K562 (cell line): ENCODE results near the gene KRT8. TPM values are rescaled to one million over a fixed set of nuclear protein-coding genes. Genes with fewer than 3 reads are reported as not detected.
A peak's percentile ranks its signal among the peaks of the same experiment; 100 is the strongest.

Experiments used
- ATAC-seq: fragments of 200-7000 bp; cut with Tn5 transposase; 3 replicates; pipeline ENCODE4 v1.9.1; 2020; ENCODE audit warnings: moderate library complexity
- BruUV-seq: library from RNA; stranded (reverse); fragments of 400-500 nt; replicated peaks from 2 replicates; lab custom pipeline; 2021; lab: Mats Ljungman, UMichigan
- CTCF ChIA-PET: fragments of 300-600 bp; formaldehyde crosslinking; extraction: SDS; loops from one replicate; lab custom pipeline; 2021; ENCODE audit warnings: low intra/inter-chr PET ratio; lab: Yijun Ruan, JAX
- POLR2A ChIA-PET: fragments of 300-600, 350-650 bp; sonication (Branson Sonifier 250); formaldehyde crosslinking; extraction: SDS; loops from one replicate; lab custom pipeline; 2021; ENCODE audit warnings: antibody characterized with exemption, inconsistent platforms; lab: Yijun Ruan, JAX
- DNase-seq, 4 experiments: peaks; one replicate each; pipeline versions ENCODE4 v3.0.0 to v3.0.0-alpha.2; 2011 to 2018; ENCODE audit warnings: low spot score in 3 of 4, mixed read lengths in 3 of 4; ENCODE audit errors: extremely low read depth in 1 of 4
- FAIRE-seq: peaks from 2 replicates; lab custom pipeline; 2011; peaks lifted over from hg19 to GRCh38; lab: Jason Lieb, UNC
- H2AFZ ChIP-seq: 2 replicates; pipeline ENCODE4 v1.6.0; 2011; ENCODE audit warnings: low read depth, low read length, control low read depth, inconsistent platforms
- H3K27ac ChIP-seq: fragments of 200-600 bp; 3 replicates; pipeline ENCODE4 v1.8.0; 2011; ENCODE audit warnings: low read depth, mild to moderate bottlenecking, control low read depth, inconsistent platforms, low read length, moderate library complexity, mixed read lengths; ENCODE audit errors: extremely low read depth
- H3K27me3 ChIP-seq, 2 experiments: fragments of 300-600 bp in 1 of 2; 2 replicates in 1 of 2; 3 replicates in 1 of 2; pipeline versions ENCODE4 v1.6.0 to v1.8.0; 2011; ENCODE audit warnings: inconsistent platforms in 2 of 2, low read length in 2 of 2, mild to moderate bottlenecking in 1 of 2, mixed read lengths in 1 of 2, moderate library complexity in 1 of 2; ENCODE audit not compliant: control insufficient read depth in 2 of 2, insufficient read depth in 2 of 2
- H3K36me3 ChIP-seq: fragments of 300-600 bp; 3 replicates; pipeline ENCODE4 v1.8.0; 2011; ENCODE audit warnings: mild to moderate bottlenecking, low read length, inconsistent platforms; ENCODE audit not compliant: control insufficient read depth, insufficient read depth
- H3K4me1 ChIP-seq, 2 experiments: fragments of 200-600 bp in 1 of 2; replicated peaks in 1 of 2; 2 replicates in 1 of 2; 3 replicates in 1 of 2; pipeline versions ENCODE4 v1.5.1 to v1.8.0; 2011; ENCODE audit warnings: inconsistent platforms in 2 of 2, low read length in 2 of 2, mild to moderate bottlenecking in 1 of 2, mixed read lengths in 1 of 2, moderate library complexity in 1 of 2; ENCODE audit not compliant: control insufficient read depth in 2 of 2, insufficient read depth in 2 of 2
- H3K4me2 ChIP-seq: 2 replicates; pipeline ENCODE4 v1.6.1; 2011; ENCODE audit warnings: low read length, control low read depth, inconsistent platforms, mixed read lengths; ENCODE audit not compliant: insufficient read depth
- H3K4me3 ChIP-seq: fragments of 200-600 bp; sonication (generic), shearing (Covaris generic); 2 replicates; pipeline ENCODE4 v1.5.1; 2016; ENCODE audit warnings: control low read depth, inconsistent platforms
- H3K79me2 ChIP-seq: fragments of 200-600 bp; 3 replicates; pipeline ENCODE4 v1.8.0; 2011; ENCODE audit warnings: low read length, inconsistent platforms; ENCODE audit not compliant: control insufficient read depth, insufficient read depth
- H3K9ac ChIP-seq, 2 experiments: 2 replicates each; pipeline versions ENCODE4 v1.6.0 to v1.6.1; 2011; ENCODE audit warnings: low read depth in 2 of 2, low read length in 2 of 2, control low read depth in 1 of 2, inconsistent platforms in 1 of 2, mild to moderate bottlenecking in 1 of 2, mixed read lengths in 1 of 2; ENCODE audit not compliant: insufficient read depth in 1 of 2
- H3K9me1 ChIP-seq: one replicate; pipeline ENCODE4 v1.6.0; 2011; ENCODE audit warnings: inconsistent platforms, mild to moderate bottlenecking, low read length, moderate library complexity; ENCODE audit not compliant: control insufficient read depth, insufficient read depth
- H3K9me3 ChIP-seq: replicated peaks from 2 replicates; pipeline ENCODE4 v1.5.1; 2011; ENCODE audit warnings: low read depth, low read length, inconsistent platforms; ENCODE audit not compliant: control insufficient read depth, insufficient read depth
- H4K20me1 ChIP-seq: replicated peaks from 2 replicates; pipeline ENCODE4 v1.6.1; 2011; ENCODE audit warnings: low read length, inconsistent platforms, mixed read lengths; ENCODE audit not compliant: control insufficient read depth, insufficient read depth
- ARID3A ChIP-seq: IDR thresholded peaks from 2 replicates; pipeline ENCODE4 v1.6.1; 2012; ENCODE audit warnings: low read depth, low read length, improper control_type of control experiment, borderline replicate concordance
- PRPF4 ChIP-seq: fragments of 200-400 bp; formaldehyde crosslinking; IDR thresholded peaks from one replicate; pipeline ENCODE4 v1.6.1; 2017; ENCODE audit warnings: low read length, low read depth, mild to moderate bottlenecking; ENCODE audit not compliant: insufficient read depth, poor library complexity, severe bottlenecking
- RFX7 ChIP-seq: fragments of 250-450 bp; sonication (Bioruptor Pico); IDR thresholded peaks from 2 replicates; pipeline ENCODE4 v1.5.1; 2021; ENCODE audit warnings: mild to moderate bottlenecking
- ZNF347 ChIP-seq: fragments of 450-650 bp; formaldehyde crosslinking; IDR thresholded peaks from 2 replicates; pipeline ENCODE4 v1.4.0; 2020; ENCODE audit warnings: low read depth, mild to moderate bottlenecking, moderate library complexity
- WGBS: fragments of 100-300 bp; shearing (Covaris generic); methylation state at CpG from one replicate; pipeline ENCODE4 v1.1.6; 2016; ENCODE audit warnings: low coverage, mixed read lengths; ENCODE audit not compliant: insufficient coverage; ENCODE audit errors: missing lambda C conversion rate; 5-methylcytosine and 5-hydroxymethylcytosine counted together
- in situ Hi-C: fragments of 300-500 bp; cut with MboI; formaldehyde crosslinking; loops from 4 replicates; pipeline ENCODE4 v1.15.0; 2018; ENCODE audit warnings: inconsistent platforms, mixed read lengths
- intact Hi-C: fragments of 100-400 bp; cut with micrococcal nuclease; formaldehyde crosslinking; loops from 2 replicates; pipeline ENCODE4 v1.14.2; 2022
- polyA plus RNA-seq, 8 experiments: library from polyadenylated mRNA; depleted of rRNA in 4 of 8; stranded (reverse) in 5 of 8; unstranded in 3 of 8; fragments of >200 nt; fragmentation: Nextera tagmentation in 2 of 8; fragmentation: Illumina TruSeq in 1 of 8; extraction: Ambion mirVana in 2 of 8; extraction: Trizol in 1 of 8; gene quantifications; 2 replicates each; pipeline versions ENCODE4 v1.2.1 to v1.2.3, GENCODE V29; 2011 to 2014; ENCODE audit warnings: inconsistent platforms in 1 of 8, missing spikeins in 1 of 8
- total RNA-seq, 7 experiments: library from RNA; depleted of rRNA in 6 of 7; stranded (reverse); fragments of >200 nt in 6 of 7; fragmentation: Illumina TruSeq in 2 of 7; extraction: Trizol in 2 of 7; gene quantifications; 2 replicates each; pipeline versions ENCODE4 v1.2.1 to v1.2.3, GENCODE V29; 2011 to 2021; ENCODE audit warnings: low replicate concordance in 1 of 7
- TF ChIP-seq, protein P1 (sequence below): sonication (generic); formaldehyde crosslinking; IDR thresholded peaks from 2 replicates; pipeline ENCODE4 v1.5.0; 2020; ENCODE audit warnings: missing genetic modification reagents

KRT8 gene
- total and polyA plus RNA-seq, 9 of the 15 experiments (the other 6 are each of a cell fraction or from before 2014, with no cell fraction given), result 41.5 to 661 (median 260) TPM

GRCh38 chr12:52870361-52871290, 34.2 kb downstream of the KRT8 start (continued):
- TF ChIP-seq PRPF4 (no peak), ARID3A (0 out of 2 replicates have a peak, but pooled peaks have one; percentile 23), ZNF347 (CRISPR knock-in tag) (no peak)

- H3K4me3 ChIP-seq, result no peak overlapping the region
- H3K9ac ChIP-seq, result no peak overlapping the region
- no peaks in the 10 kb centered on the region for H3K79me2 ChIP-seq
- H3K27me3 ChIP-seq, result 0 out of 5 replicates have a peak, but pooled peaks cover 0 to 2% of the 10 kb centered on the region in 2 experiments
- H3K9me1 ChIP-seq, result no peaks in the 10 kb centered on the region
- no peak overlapping the region for H3K4me2 ChIP-seq
- intact Hi-C loops (no loop called here), in situ Hi-C loops (loop anchor here (5.0 kb wide), 1 partner anchor 285 kb away; no protein-coding TSS in a partner anchor)
- DNase-seq (peak in 1 of 4 experiments; percentile 17), FAIRE-seq (no peak), ATAC-seq (no peak)
- 8% methylated on average over 8 of the region's 9 CpGs for WGBS
- H3K4me1 ChIP-seq, result peaks cover 2 to 9% of the 10 kb centered on the region in 2 experiments; a peak in 2 of 5 replicates
- H3K9me3 ChIP-seq, result no peaks in the 10 kb centered on the region
- no peaks in the 10 kb centered on the region for H4K20me1 ChIP-seq
- no peak overlapping the region for H2AFZ ChIP-seq
- POLR2A ChIA-PET, result interaction anchor here (0.6 kb wide), 1 partner anchor 333 kb away, joined by 3 read pairs; no protein-coding TSS in a partner anchor
- H3K27ac ChIP-seq, result no peak overlapping the region
- CTCF ChIA-PET, result interaction anchor here (0.6 to 1.5 kb wide), 5 partner anchors 10 to 713 kb away, joined by 3 to 7 read pairs (median 4); no protein-coding TSS in a partner anchor
- H3K36me3 ChIP-seq, result no peaks in the 10 kb centered on the region
- no TSS peak for BruUV-seq
- TF ChIP-seq, protein P1, sequence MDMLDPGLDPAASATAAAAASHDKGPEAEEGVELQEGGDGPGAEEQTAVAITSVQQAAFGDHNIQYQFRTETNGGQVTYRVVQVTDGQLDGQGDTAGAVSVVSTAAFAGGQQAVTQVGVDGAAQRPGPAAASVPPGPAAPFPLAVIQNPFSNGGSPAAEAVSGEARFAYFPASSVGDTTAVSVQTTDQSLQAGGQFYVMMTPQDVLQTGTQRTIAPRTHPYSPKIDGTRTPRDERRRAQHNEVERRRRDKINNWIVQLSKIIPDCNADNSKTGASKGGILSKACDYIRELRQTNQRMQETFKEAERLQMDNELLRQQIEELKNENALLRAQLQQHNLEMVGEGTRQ (CRISPR knock-in tag), result peak; percentile 40
- no peak for TF ChIP-seq RFX7 (CRISPR knock-in tag)
These were observed 37.2 kb downstream of the KRT8 start for GRCh38 chr12:52867642-52868041.
